Mammary epithelial cell (primary cell): ENCODE measurements around the gene TOGARAM2.

Source experiments
- EZH2 ChIP-seq: IDR thresholded peaks from 2 replicates; pipeline ENCODE4 v1.6.1; 2012; ENCODE audit warnings: low read length, inconsistent platforms, borderline replicate concordance
- TF ChIP-seq, protein P1 (sequence below), 2 donors: IDR thresholded peaks in 1 of 2; conservative IDR thresholded peaks in 1 of 2; 2 replicates each; pipeline ENCODE4 v1.5.1; 2011 to 2012; ENCODE audit warnings: inconsistent platforms in 2 of 2, low read length in 2 of 2, mild to moderate bottlenecking in 2 of 2, control low read depth in 1 of 2, low read depth in 1 of 2; ENCODE audit not compliant: insufficient read depth in 1 of 2; ENCODE audit errors: extremely low read depth in 1 of 2

DNA sequence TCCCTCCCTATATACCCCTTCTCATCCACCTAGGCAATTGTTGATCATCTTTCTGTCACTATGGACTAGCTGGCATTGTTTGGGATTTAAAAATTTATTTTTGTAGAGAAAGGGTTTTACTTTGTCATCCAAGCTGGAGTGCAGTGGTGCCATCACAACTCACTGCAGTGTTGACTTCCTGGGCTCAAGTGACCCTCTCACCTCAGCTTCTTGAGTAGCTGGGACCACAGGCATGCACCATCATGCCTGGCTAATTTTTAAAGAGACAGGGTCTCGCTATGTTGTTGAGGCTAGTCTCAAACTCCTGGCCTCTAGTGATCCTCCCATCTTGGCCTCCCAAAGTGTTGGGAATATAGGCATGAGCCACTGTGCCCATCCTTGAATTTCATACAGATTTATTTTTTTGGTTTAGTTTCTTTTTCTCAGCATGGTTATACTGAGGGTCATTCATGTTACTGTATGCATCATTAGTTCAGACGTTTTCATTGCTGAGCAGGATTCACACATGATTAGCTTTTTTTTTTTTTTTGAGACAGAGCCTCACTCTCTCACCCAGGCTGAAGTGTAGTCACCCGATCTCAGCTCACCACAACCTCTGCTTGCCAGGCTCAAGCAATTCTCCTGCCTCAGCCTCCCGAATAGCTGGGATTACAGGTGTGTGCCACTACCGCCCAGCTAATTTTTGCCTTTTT is 101.9 kb downstream of the TOGARAM2 start:
- TF ChIP-seq EZH2, result no peak
- TF ChIP-seq, protein P1, sequence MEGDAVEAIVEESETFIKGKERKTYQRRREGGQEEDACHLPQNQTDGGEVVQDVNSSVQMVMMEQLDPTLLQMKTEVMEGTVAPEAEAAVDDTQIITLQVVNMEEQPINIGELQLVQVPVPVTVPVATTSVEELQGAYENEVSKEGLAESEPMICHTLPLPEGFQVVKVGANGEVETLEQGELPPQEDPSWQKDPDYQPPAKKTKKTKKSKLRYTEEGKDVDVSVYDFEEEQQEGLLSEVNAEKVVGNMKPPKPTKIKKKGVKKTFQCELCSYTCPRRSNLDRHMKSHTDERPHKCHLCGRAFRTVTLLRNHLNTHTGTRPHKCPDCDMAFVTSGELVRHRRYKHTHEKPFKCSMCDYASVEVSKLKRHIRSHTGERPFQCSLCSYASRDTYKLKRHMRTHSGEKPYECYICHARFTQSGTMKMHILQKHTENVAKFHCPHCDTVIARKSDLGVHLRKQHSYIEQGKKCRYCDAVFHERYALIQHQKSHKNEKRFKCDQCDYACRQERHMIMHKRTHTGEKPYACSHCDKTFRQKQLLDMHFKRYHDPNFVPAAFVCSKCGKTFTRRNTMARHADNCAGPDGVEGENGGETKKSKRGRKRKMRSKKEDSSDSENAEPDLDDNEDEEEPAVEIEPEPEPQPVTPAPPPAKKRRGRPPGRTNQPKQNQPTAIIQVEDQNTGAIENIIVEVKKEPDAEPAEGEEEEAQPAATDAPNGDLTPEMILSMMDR (conservative IDR thresholded peaks at IDR 0.05 in 1 of 2, IDR thresholded peaks at IDR 0.05 in 1 of 2; ENCODE audit: extremely low read depth in 1 of 2, insufficient read depth in 1 of 2, low read depth in 1 of 2, low read length in 2 of 2), result no peak
